Transverse colon (tissue), 4 donors: ENCODE measurements around the gene HJV. TPM values are rescaled to one million over a fixed set of nuclear protein-coding genes. Genes with fewer than 3 reads are reported as not detected.

Experiments
- DNase-seq: peaks from one replicate; pipeline ENCODE4 v3.0.0-alpha.2; 2019
- H3K27ac ChIP-seq, 4 donors: fragments of 200-600 bp; sonication (generic); 2 replicates each; pipeline ENCODE4 v1.5.1; 2016 to 2018; ENCODE audit warnings: inconsistent platforms in 4 of 4
- H3K27me3 ChIP-seq: fragments of 200-600 bp; sonication (generic); 2 replicates; pipeline ENCODE4 v1.5.1; 2017; ENCODE audit warnings: inconsistent platforms
- H3K36me3 ChIP-seq, 4 donors: fragments of 200-600 bp; sonication (generic); 2 replicates each; pipeline ENCODE4 v1.5.1; 2017 to 2019; ENCODE audit warnings: inconsistent platforms in 4 of 4
- H3K4me1 ChIP-seq, 4 donors: fragments of 200-600 bp; sonication (generic); 2 replicates each; pipeline ENCODE4 v1.5.1; 2017 to 2020; ENCODE audit warnings: inconsistent platforms in 4 of 4
- H3K4me3 ChIP-seq, 4 donors: fragments of 200-600 bp; sonication (generic); 1 replicate in 1 of 4; 2 replicates in 3 of 4; pipeline versions ENCODE4 v1.5.1 to v1.6.1; 2017 to 2019; ENCODE audit warnings: inconsistent platforms in 4 of 4
- H3K9me3 ChIP-seq, 2 donors: fragments of 200-600 bp; sonication (generic); 2 replicates each; pipeline ENCODE4 v1.5.1; 2017 to 2019; ENCODE audit warnings: inconsistent platforms in 2 of 2
- EP300 ChIP-seq: sonication (generic); formaldehyde crosslinking; IDR thresholded peaks from one replicate; pipeline ENCODE4 v1.6.1; 2017; ENCODE audit warnings: antibody characterized with exemption, low read depth
- POLR2A ChIP-seq: fragments of 450-650 bp; IDR thresholded peaks from one replicate; pipeline ENCODE4 v1.6.1; 2016; ENCODE audit warnings: antibody characterized with exemption, mild to moderate bottlenecking, moderate library complexity
- POLR2AphosphoS5 ChIP-seq, 3 donors: sonication (generic); formaldehyde crosslinking; IDR thresholded peaks; one replicate each; pipeline ENCODE4 v1.6.1; 2016; ENCODE audit warnings: antibody characterized with exemption in 3 of 3
- WGBS, 2 donors: methylation state at CpG; one replicate each; pipeline ENCODE4 v1.1.5; 2018; ENCODE audit warnings: low coverage in 1 of 2; 5-methylcytosine and 5-hydroxymethylcytosine counted together
- in situ Hi-C, 4 donors: fragments of 200-750 bp; cut with MboI; loops; one replicate each; pipeline versions ENCODE4 v1.15.0 to v1.15.1; 2017; ENCODE audit warnings: low sequenced_read_pairs in 3 of 4, low pct_ligation_motif_present in 1 of 4, low pct_unique_long_range_greater_than_20kb in 1 of 4
- intact Hi-C: fragments of 100-400 bp; cut with DNase I; formaldehyde crosslinking; loops from one replicate; pipeline ENCODE4 v1.15.1; 2023; ENCODE audit warnings: low total_unique reads
- total RNA-seq, 4 donors: library from RNA; depleted of rRNA; stranded (reverse); fragments of >200 nt; gene quantifications; one replicate each; pipeline ENCODE4 v1.1.0, GENCODE V29; 2016
- TF ChIP-seq, protein P1 (sequence below), 5 experiments: fragments of 200-600 bp in 3 of 5; fragments of 450-650 bp in 2 of 5; sonication (generic) in 3 of 5; IDR thresholded peaks; 1 replicate in 2 of 5; 2 replicates in 3 of 5; pipeline ENCODE4 v1.5.1; 2016 to 2017; ENCODE audit warnings: antibody characterized with exemption in 5 of 5, inconsistent platforms in 3 of 5, mild to moderate bottlenecking in 2 of 5, moderate library complexity in 1 of 5

Gene HJV
- total RNA-seq, 4 donors from 2014 or later, result 0.27 TPM; not detected in 3

DNA sequence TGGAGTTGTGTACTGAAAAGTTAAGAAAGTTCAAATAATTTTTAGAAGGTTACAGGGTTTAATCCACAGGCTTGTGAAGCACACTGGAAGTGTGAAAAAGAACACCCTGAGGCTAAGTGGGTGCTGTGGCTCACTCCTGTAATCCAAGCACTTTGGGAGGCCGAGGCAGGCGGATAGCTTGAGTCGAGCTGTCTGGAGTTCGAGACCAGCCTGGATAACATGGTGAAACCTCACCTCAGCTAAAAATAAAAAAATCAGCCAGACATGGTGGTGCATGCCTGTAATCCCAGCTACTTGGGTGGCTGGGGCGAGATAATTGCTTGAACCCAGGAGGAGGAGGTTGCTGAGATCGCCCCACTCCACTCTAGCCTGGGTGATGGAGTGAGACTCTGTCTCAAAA lies 35.0 kb downstream of the HJV start:
- H3K4me3 ChIP-seq, result no peak overlapping the region
- H3K9me3 ChIP-seq, result no peaks in the 10 kb centered on the region
- no peak for DNase-seq
- no peaks in the 10 kb centered on the region for H3K27me3 ChIP-seq
- WGBS, 2 donors, result 90 to 98% methylated on average over 6 of the region's 6 CpGs
- peak overlapping the region; percentile 97 to 99 (median 98) for H3K27ac ChIP-seq
- intact Hi-C loops, result no loop called here
- no peak for TF ChIP-seq POLR2AphosphoS5 (IDR thresholded peaks at IDR 0.05)
- TF ChIP-seq, protein P1, sequence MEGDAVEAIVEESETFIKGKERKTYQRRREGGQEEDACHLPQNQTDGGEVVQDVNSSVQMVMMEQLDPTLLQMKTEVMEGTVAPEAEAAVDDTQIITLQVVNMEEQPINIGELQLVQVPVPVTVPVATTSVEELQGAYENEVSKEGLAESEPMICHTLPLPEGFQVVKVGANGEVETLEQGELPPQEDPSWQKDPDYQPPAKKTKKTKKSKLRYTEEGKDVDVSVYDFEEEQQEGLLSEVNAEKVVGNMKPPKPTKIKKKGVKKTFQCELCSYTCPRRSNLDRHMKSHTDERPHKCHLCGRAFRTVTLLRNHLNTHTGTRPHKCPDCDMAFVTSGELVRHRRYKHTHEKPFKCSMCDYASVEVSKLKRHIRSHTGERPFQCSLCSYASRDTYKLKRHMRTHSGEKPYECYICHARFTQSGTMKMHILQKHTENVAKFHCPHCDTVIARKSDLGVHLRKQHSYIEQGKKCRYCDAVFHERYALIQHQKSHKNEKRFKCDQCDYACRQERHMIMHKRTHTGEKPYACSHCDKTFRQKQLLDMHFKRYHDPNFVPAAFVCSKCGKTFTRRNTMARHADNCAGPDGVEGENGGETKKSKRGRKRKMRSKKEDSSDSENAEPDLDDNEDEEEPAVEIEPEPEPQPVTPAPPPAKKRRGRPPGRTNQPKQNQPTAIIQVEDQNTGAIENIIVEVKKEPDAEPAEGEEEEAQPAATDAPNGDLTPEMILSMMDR (IDR thresholded peaks at IDR 0.05), result no peak
- TF ChIP-seq POLR2A, result no peak
- no peak for TF ChIP-seq EP300
- in situ Hi-C loops, result no loop called here
- H3K4me1 ChIP-seq, result peaks cover 44 to 57% (median 51%) of the 10 kb centered on the region in 4 donors
- no peaks in the 10 kb centered on the region for H3K36me3 ChIP-seq

DNA sequence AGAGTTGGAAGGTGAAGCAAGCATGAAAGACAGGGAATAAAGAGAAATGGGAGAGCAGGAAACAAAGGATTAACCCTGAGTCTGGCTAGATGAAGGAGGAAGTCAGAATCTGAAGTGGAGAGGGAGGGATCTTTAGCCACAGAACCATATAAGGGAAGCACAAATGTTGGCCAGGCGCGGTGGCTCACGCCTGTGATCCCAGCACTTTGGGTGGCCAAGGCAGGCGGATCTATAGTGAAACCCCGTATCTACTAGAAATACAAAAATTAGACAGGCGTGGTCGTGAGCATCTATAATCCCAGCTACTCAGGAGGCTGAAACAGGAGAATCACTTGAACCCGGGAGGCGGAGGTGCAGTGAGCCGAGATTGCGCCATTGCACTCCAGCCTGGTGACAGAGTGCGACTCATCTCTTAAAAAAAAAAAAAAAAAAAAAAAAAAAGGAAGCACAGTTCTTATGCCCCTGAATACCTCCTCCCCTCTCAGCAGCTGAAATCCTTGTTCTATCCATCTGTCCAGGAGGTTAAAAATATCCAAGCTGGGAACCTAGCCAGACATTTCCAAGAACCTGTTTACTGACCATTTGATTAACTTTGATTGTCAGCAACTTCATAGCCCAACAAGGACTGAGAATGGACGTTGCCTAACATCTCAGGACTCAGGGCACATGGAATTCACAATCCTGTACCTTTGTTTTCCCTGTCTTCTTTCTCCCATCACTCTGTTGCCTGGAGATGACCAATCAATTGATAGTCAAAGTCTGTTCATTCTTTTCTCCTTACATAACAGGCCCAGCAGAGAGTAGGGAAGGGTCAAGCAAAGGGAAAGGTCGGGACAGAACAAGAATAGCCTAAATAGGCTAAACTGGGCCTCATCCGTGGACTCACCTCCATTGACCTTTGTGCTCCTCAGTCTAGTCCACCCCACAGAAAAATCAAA lies 35.8 kb downstream of the HJV start:
- in situ Hi-C loops, result no loop called here
- DNase-seq, result no peak
- intact Hi-C loops, result no loop called here
- Histone ChIP-seq H3K9me3 (no peaks in the 10 kb centered on the region), H3K36me3 (no peaks in the 10 kb centered on the region), H3K27me3 (no peaks in the 10 kb centered on the region), H3K4me3 (no peak overlapping the region), H3K4me1 (peaks cover 50 to 64% (median 56%) of the 10 kb centered on the region in 4 donors), H3K27ac (peak overlapping the region; percentile 97 to 99 (median 98))
- WGBS, 2 donors, result 32 to 40% methylated on average over 3 to 15 of the region's 15 CpGs
- TF ChIP-seq POLR2AphosphoS5 (IDR thresholded peaks at IDR 0.05) (peak in 2 of 3 donors; percentile 49 to 67), POLR2A (peak; percentile 20)
- TF ChIP-seq, protein P1 (IDR thresholded peaks at IDR 0.05), result no peak

DNA sequence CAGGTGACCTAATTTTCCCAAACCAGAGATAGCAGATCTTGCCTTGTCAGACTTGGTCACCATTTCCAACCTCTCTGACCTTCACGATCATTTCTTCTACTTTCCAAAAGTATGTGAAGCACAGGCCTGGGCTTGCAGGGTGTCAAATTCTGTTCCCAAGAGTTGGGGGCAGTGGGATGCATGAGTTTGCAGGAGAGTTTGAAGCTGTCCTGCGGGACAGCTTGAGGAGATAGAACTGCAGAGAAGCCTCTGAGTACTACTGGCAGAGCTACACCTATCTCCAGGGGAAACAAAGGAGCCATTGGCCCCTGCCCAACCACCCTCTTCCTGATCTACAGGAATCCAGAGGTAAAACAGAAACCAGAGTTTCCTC lies 36.4 kb downstream of the HJV start:
- DNase-seq, result no peak
- WGBS, 2 donors, result 20 to 65% methylated on average over 2 of the region's 2 CpGs
- Histone ChIP-seq H3K27ac (peak overlapping the region; percentile 97 to 99 (median 98)), H3K4me3 (no peak overlapping the region), H3K9me3 (no peaks in the 10 kb centered on the region), H3K36me3 (no peaks in the 10 kb centered on the region), H3K4me1 (peaks cover 57 to 67% (median 62%) of the 10 kb centered on the region in 4 donors), H3K27me3 (no peaks in the 10 kb centered on the region)
- intact Hi-C loops, result no loop called here
- no peak for TF ChIP-seq POLR2AphosphoS5 (IDR thresholded peaks at IDR 0.05)
- no peak for TF ChIP-seq EP300
- TF ChIP-seq, protein P1 (IDR thresholded peaks at IDR 0.05), result no peak
- no peak for TF ChIP-seq POLR2A
- in situ Hi-C loops, result no loop called here

DNA sequence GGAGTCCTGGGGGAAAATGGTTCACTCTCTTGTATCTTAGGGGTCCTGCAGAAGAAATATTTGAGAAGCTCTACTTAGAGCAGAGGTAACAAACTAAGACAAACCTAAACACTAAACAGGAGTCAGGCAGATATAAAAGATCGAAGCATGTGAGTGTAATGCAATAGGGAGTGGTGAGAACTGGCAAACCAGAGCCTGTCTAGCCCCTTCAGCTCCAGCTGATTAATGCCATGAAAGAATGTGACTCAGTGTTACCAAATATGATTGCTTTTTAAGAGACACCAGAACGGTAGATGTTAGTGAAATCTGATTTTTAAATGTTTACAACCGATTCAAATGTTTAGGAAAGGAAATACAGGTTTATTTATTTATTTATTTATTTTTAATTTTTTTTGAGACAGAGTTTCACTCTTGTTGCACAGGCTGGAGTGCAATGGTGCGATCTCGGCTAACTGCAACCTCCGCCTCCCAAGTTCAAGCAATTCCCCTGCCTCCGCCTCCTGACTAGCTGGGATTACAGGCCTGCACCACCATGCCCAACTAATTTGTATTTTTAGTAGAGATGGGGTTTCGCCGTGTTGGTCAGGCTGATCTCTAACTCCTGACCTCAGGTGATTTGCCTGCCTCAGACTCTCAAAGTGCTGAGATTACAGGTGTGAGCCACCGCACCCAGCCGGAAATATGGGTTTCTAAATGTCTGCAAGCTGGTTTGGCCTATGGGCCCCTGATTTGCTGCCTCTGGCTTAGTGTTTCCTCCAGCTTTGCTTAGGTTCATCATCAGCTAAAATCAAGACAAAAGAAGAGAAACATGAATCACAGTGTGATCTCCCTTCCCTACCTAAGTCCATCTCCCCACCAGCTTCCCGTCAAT lies 37.3 kb downstream of the HJV start:
- H3K36me3 ChIP-seq, result no peaks in the 10 kb centered on the region
- in situ Hi-C loops, result no loop called here
- H3K27me3 ChIP-seq, result no peaks in the 10 kb centered on the region
- WGBS, 2 donors, result 65 to 83% methylated on average over 7 to 12 of the region's 12 CpGs
- intact Hi-C loops, result no loop called here
- no peak for TF ChIP-seq POLR2A
- TF ChIP-seq EP300, result no peak
- TF ChIP-seq POLR2AphosphoS5 (IDR thresholded peaks at IDR 0.05), result no peak
- TF ChIP-seq, protein P1 (IDR thresholded peaks at IDR 0.05), result no peak
- peaks cover 64 to 72% (median 68%) of the 10 kb centered on the region in 4 donors for H3K4me1 ChIP-seq
- H3K9me3 ChIP-seq, result no peaks in the 10 kb centered on the region
- peak; percentile 73 for DNase-seq
- H3K4me3 ChIP-seq, result no peak overlapping the region
- peak overlapping the region; percentile 97 to 99 (median 98) for H3K27ac ChIP-seq
